Measurements from ENCODE around the gene CHST4.
"Not testable (repeated sequence)": the region's sequence is repeated elsewhere in the genome, so short reads cannot be mapped to it uniquely, and the experiment has no call there.

Gene CHST4

DNA sequence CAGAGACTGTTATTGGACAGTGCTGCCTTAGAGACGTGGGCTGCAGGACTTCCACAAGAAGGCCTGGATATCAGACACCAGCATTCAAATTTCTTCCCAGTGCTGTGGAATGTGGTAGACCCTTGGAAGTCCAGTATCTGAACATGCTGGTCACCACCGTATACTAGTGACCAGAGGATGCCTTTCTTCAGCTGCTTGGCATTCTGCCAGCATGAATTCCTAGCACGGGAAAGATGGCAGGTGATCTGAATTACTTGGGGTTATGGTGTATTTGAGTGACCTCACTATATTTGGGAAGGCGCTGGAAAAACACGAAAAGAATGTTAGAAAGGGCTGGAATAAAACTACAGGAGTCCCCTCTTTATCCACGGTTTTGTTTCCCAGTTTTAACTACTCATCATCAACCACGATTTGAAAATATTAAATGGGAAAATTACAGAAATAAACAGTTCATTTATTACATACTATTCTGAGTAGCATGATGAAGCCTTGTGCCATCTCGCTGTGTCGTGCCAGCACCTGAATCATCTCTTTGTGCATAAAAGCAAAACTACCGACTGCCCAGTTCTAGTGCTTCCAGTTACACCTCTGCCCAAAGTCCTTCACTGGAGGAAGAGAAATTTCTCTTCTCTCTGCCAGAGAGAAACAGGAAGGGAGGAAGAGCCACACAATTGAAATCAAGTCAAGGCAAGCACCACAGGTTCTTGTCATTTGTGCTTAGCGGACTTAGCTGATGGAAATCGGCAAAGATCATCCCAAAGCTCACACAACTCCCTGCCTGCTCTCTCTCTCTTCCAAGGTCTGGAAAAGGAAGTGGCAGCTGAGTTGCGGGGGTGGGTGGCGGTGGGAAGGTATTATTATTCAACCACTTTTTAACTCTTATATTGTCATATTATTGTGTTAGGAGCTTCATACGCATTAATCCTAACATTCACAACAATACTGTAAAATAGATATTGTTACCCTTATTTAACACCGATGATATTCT lies 1.4 kb upstream of the CHST4 start:
- DNase-seq: peak; percentile 11

DNA sequence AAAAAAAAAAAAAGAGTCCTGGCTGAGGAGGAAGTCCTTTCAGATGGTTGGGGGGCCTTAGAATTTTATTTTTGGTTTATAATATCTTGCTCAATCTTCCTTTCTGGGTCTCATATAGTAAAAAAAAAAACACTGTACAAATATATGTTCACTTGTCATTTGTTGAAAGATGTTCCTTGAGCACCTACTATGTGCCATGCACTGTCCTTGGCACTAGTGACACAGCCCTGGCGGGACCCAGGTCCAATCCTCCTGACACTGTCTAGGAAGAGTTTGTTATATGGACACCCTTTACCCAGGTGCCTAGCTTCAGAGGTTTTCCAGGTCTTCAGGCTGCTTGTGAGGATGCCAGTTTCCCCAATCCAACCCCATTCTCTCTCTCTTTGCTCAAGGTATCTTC lies 2.0 kb downstream of the CHST4 start:
- DNase-seq: no peak

DNA sequence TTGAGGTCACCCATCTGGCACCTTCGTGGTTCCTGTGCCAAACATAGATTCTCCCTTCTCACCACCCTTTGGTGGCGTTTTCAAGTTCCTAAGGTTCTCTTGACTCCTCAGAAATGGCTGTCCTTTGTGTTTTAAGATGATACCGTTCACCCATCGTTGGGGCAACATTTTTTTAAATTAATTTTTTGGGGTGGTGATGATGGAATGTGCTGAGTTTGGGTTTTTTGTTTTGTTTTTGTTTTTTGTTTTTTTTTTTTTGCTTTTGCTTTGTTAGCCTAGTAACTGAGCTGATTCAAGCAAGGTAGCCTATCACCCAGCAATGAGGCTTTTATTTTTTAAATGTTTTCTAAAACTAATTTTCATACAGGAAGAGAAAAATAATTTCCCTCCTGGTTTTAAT lies 2.6 kb downstream of the CHST4 start:
- no peak for DNase-seq

DNA sequence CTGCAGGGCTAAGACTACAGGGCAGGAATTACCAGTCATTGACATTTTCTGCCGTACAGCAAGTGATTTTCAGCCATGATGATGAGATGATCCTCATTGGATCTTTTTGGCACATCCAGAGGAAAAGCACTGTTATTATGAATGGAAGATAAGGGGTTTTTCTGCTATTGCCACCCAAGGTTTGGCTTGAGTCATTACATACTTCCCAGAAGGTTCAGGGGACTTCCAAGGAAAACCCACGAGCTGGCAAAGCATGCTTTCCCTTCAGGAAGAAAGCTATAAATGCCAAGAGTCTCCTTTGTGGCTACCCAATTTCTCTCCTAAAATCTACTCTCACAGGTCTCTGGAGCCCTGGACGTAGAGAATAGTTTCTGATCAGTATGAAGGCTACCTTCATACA lies 6.1 kb downstream of the CHST4 start:
- DNase-seq: no peak

DNA sequence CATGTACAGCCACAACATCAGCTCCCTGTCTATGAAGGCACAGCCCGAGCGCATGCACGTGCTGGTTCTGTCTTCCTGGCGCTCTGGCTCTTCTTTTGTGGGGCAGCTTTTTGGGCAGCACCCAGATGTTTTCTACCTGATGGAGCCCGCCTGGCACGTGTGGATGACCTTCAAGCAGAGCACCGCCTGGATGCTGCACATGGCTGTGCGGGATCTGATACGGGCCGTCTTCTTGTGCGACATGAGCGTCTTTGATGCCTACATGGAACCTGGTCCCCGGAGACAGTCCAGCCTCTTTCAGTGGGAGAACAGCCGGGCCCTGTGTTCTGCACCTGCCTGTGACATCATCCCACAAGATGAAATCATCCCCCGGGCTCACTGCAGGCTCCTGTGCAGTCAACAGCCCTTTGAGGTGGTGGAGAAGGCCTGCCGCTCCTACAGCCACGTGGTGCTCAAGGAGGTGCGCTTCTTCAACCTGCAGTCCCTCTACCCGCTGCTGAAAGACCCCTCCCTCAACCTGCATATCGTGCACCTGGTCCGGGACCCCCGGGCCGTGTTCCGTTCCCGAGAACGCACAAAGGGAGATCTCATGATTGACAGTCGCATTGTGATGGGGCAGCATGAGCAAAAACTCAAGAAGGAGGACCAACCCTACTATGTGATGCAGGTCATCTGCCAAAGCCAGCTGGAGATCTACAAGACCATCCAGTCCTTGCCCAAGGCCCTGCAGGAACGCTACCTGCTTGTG lies 10.7 kb downstream of the CHST4 start:
- DNase-seq: no peak

DNA sequence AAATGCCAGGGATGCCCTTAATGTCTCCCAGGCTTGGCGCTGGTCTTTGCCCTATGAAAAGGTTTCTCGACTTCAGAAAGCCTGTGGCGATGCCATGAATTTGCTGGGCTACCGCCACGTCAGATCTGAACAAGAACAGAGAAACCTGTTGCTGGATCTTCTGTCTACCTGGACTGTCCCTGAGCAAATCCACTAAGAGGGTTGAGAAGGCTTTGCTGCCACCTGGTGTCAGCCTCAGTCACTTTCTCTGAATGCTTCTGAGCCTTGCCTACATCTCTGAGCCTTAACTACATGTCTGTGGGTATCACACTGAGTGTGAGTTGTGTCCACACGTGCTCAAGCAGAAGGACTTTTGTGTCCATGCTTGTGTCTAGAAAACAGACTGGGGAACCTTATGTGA lies 11.4 kb downstream of the CHST4 start:
- DNase-seq: peak; percentile 30

DNA sequence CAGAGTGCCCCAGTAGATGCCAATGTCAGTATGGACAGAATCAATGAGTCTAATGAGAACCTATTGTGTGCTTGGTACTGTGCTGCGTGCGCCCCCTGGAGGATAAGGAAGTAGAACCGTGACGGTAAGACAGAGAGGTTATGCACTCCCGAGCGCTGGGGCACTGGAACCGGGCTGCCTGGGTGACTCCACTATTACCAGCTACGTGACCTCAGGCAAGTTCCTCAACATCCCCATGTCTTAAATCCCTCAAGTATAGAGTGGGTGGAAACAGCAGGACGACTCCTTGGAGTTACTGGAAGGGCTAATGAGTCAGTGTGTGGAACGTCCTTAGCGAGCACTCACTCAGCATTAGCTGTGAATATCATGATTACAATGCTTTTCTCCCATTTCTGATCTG lies 16.2 kb downstream of the CHST4 start:
- peak; percentile 38 for DNase-seq

DNA sequence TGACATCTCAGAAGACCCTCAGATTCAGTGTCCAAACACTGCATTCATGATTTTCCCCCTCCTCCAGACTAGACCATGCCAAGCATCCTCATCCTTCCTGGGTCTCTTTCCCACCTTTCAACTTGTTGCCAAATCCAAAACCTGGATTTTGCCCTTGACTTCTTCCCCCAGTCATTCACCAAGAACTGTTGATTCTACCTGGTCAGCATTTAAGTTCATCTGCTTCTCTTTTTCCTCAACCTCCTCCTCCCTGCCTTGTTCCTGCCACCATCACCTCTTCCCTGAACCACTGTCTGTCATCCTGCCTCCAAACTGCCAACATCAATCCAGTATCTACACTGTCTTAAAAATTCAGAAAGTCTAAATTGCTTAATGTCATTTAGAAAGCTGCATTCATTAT lies 20.9 kb downstream of the CHST4 start:
- no peak for DNase-seq

DNA sequence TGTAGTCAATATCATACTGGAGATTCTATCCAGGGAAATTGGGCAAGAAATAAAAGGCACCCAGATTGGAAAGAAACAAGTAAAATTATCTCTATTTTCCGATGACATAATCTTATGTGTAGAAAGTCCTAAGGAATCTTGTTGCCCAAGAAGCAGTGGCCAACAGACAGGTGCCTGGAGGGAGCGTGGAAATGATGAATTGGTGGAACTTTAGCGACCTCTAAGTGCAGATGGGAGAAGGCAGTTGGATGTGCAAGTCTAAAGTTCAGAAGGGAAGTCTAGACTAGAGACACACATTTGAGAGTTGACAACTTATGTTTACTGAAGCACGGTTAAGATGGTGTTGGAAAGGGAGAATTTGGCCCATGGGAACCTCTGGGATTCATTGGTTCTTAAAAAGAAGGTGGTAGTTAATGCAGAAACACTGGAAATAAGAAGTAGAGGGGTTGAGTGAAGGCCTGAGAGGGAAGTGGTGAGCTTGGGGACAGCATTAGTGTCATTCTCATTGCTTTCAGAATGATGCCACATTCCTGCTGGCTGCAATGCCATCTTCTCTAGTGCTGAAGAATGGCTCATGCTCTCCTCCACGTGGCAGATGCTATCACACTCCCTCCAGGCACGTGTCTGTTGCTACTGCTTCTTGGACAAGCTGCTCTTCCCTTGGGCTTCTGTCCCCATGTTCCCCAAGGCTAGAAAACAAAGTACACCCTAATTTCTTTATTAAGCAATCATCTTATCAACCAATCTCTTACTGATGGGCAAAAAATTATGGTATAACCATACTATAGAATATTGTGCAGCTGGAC lies 26.7 kb downstream of the CHST4 start:
- no peak for DNase-seq

DNA sequence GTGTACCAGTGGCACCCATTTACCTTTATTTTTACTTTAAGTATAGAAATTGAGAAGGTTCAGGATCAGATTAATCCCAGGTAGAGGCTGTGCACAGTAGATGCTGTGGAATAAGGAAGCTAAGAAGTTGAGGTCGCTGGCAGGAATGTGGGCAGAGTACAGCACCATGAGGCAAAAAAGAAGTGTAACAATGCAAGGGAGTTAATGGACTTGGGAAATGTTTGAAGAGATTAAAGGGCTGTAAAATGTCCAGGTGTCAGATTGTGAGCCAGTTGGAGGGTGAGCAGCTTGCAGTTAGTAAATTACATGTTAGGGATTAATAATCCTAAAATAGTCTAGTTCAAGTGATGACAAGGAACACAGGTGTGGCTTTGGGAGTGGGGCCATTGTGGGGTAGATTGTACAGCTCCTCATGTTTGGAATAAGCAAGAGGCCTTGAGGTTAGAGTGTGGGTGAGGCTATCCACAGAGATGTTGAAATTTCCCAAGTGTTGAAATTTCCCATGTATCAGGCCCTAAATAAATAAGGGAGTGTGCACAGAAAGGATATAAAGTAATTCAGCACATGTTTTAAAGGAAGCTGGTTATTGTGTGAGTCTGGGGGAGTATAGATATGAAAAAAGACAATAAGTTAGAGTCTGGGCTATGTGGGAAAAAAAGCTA lies 29.1 kb downstream of the CHST4 start:
- no peak for DNase-seq

DNA sequence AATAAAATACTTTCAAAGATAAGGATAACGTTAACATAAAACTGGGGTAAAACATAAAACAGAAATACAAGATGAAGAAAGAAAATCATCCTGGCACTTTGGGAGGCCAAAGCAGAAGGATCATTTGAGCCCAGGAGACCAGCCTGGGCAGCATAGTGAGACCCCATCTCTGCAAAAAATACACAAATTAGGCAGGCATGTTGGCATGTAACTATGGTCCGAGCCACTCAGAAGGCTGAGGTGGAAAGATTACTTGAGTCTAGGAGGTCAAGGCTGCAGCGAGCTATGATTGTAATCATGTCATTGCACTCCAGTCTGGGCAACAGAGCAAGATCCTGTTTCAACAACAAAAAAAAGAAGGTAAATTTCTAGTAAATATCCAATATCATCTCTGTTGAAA lies 31.1 kb downstream of the CHST4 start:
- no peak for DNase-seq

DNA sequence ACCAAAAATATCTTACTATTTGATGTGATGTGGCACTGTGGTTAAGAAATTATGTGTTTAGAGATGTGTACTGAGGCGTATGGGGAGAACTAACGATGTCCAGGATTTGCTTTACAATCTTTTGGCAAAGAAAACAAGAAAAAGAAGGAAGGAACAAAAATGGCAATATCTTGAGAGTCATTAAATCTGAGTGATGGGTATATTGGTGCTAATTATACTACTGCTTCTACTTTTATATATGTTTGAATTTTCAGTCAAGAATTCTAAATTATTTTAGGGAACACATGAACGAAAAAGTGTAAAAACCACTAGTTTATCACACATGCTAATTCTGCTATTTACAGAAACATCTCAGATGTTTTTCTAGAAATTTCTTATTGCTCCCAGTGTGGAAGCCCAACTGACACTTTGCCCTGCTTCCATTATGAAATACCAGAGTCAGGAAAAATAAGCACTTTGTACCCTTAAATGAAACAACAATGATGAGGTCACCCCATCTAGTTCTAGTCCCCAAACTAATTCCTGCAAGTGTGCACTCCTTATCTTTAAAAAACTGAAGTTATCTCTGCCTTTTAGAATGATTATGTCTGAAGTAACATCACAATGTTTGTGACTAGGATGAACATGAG lies 31.8 kb downstream of the CHST4 start:
- DNase-seq: no peak

DNA sequence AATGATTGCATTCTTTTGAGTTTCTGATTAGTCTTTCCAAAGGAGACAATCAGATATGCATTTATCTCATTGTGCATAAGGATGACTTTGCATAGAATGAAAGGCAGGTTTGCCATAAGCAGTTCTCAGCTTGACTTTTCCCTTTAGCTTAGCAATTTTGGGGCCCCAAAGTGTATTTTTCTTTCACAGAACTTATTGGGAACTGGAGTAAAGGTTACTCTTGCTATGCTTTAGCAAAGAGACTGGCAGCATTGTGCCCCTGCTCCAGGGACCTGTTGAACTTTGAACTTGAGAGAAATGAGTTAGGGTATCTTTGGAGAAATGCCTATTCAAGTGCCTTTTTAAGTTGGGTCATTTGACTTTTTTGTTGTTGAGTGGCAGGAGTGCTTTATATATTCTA lies 33.6 kb downstream of the CHST4 start:
- no peak for DNase-seq

DNA sequence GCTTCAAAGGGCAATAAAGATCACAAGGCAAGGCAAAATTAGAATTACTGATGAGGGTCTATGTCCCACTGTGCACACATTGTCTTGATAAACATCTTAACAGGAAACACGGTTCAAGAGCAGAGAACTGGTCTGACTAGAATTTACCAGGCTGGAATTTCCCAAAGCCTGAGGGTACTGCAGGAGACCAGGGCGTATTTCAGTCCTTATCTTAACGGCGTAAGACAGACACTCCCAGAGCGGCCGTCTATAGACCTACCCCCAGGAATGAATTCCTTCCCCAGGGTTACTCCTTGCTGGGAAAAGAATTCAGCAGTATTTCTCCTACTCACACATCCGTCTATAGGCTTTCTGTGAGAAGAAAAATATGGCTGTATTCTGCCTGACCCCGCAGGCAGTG lies 35.7 kb downstream of the CHST4 start:
- not testable (repeated sequence) for DNase-seq

DNA sequence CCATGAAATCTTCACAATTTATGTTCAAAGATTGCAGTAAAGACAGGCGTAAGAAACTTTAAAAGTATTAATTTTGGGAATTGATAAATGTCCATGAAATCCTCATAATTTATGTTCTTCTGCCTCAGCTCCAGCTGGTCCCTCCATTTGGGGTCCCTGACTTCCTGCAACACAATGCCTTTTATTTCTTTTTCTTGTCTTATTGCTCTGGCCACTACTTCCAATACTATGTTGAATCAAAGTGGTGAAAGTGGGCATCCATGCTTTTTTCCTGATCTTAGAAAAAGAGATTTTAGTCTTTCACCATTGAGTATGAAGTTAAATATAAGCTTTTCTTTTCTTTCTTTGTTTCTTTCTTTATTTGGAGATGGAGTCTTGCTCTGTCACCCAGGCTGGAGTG lies 36.3 kb downstream of the CHST4 start:
- no peak for DNase-seq

DNA sequence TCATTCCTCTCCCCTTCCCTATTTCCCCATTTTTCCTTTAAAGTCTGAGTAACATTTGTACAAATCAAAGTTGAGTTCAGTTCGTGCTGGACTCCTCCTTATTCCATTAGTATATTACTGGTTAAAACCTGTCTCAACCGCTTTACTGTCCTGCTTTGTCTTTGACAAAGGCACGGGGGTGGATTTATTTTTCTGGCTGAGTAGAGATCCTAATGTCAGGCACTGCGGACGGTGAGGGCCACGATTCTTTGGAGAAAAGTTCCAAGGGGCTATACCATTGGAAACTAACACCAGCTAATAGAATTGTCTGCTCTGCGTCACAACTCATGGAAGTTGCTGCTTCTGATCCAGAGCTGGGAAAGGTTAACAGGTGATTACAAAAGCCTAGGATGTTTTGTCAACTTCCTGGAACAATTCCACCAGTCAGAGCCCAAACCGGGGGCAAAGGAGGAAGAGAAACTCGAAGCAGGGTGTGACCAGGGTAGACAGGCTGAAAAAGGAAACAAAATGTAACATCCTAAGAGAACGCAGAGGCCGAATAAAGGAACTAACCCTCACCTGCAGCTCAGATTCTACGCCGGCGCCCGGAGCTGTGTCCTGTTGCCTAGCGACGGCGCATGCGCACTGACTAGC lies 38.2 kb downstream of the CHST4 start:
- DNase-seq: no peak

DNA sequence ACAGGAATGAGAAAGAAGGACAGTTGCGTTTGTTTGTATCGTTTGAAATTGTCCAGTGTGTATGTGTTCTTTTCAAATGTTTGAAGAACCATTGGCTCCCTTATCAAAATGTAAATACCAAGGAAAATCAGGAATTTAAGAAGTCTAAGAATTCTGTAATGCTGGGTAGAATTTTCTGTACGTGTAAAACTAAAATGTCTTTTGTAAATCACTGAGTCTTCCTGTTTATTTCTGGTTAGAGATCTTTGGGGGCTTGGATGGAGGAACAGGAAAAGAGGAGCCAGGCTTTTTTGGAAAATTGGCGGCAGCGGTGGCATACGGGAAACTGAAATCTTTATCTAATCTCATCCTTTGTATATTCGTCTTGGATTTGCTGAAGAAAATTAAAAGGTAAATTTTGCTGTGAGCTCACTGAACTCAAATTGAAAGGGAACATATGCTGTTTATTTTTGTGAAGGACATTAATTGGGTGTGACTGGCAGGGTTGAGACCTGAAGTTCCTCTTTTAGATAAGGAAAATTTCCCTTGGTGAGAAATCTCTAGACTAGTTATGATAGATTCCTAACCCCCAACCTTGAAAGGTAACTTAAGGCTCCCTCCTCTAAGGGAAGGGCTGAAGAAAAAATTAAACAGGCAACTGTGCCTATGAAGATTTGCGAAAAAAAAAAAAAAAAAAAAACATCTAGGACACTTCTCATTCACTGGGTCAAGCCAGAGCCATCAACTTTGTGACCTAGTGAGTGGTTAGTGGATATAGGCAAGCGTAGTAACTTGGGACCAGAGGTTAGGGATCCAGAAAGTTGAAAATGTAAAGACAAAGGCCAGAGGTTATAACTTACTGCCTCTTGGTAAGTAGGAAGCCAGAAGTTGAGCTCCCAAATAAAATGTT lies 39.8 kb downstream of the CHST4 start:
- no peak for DNase-seq

DNA sequence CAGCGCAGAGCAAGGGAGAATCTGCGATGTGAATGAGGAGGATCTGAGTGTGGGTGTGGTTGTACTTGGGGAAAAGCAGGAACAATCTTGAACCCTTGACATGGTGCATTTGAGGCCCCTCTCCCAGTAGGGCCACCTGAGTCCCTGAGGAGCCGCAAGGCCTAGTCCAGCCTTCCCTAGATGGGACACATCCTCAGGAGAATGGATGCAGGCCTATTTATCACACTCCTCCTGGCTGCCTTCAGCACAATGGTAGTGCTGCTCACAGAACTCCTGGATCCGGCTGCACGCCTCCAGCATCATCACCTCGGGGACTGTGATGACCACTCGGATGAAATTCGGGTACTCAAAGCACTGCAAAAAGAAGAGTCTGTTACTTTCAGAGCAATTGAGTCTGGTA lies 41.7 kb downstream of the CHST4 start:
- DNase-seq: no peak

DNA sequence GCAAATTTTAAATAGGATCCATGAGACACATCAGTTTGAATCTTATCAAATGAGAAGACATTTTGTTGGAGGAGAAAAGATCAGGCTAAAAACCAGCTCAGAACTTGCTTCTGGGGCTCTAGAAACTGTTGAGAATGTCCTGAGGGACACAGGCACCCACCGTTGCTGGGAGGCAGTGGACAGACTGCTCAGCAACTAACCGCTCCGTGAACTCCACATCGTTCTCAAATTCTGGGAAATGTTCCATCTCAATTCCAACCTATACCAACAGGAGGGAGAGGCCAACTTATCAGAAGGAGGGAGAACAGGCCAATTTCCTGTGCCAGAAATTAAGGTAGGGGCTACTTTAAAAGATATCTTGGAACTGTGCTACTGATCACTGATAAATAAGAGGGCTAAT lies 42.3 kb downstream of the CHST4 start:
- no peak for DNase-seq

DNA sequence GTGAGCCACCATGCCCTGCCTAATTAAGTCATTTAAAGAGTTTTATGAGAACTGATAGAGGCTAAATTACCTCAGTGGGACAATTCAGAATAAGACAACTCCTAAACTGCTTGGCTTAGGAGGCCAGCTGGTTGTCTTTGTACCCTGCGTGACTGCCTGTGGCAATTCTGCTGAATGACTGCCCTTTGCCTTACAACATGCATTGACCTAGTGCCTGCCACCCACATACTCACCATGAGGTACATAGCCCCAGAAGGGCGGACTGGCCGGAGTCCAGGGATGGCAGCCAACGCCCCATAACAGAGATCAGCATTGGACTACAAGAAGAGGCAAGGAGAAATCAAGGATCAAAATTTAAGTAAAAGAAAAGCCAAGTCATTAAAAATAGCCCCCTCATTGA lies 43.4 kb downstream of the CHST4 start:
- DNase-seq: no peak

Measured in fibroblast of skin of scalp (primary cell).